GM12872 (cell line): Measurements from ENCODE around the gene UBE2D1.

Experiments used
- TF ChIP-seq, protein P1 (sequence below): IDR thresholded peaks from 3 replicates; pipeline ENCODE4 v1.5.1; 2011; ENCODE audit warnings: low read depth, mild to moderate bottlenecking, low read length, moderate library complexity; ENCODE audit not compliant: insufficient read depth

The UBE2D1 gene

DNA sequence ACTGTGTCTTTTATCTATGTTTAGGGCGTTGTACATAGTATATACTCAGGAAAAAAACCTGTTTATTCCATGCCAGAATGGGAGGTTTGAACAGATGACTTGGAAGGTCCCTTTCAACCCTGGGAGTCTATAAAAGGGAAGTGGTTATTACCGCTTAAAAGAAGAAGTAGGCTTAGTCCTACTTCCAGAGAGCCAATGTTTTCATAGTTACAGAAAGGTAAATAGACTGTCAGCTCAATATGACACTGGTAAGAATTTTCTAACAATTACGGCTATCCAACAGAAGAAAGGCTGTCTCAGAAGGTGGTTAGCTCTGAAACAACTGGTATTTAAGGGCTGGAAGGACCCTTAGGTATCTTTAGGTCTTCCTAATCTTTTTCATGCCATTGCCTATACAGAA is 49.3 kb downstream of the UBE2D1 start:
- TF ChIP-seq, protein P1, sequence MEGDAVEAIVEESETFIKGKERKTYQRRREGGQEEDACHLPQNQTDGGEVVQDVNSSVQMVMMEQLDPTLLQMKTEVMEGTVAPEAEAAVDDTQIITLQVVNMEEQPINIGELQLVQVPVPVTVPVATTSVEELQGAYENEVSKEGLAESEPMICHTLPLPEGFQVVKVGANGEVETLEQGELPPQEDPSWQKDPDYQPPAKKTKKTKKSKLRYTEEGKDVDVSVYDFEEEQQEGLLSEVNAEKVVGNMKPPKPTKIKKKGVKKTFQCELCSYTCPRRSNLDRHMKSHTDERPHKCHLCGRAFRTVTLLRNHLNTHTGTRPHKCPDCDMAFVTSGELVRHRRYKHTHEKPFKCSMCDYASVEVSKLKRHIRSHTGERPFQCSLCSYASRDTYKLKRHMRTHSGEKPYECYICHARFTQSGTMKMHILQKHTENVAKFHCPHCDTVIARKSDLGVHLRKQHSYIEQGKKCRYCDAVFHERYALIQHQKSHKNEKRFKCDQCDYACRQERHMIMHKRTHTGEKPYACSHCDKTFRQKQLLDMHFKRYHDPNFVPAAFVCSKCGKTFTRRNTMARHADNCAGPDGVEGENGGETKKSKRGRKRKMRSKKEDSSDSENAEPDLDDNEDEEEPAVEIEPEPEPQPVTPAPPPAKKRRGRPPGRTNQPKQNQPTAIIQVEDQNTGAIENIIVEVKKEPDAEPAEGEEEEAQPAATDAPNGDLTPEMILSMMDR = no peak

- TF ChIP-seq, protein P1 = no peak
Measured at GRCh38 chr10:58384544-58384998, 49.8 kb downstream of the UBE2D1 start.

DNA sequence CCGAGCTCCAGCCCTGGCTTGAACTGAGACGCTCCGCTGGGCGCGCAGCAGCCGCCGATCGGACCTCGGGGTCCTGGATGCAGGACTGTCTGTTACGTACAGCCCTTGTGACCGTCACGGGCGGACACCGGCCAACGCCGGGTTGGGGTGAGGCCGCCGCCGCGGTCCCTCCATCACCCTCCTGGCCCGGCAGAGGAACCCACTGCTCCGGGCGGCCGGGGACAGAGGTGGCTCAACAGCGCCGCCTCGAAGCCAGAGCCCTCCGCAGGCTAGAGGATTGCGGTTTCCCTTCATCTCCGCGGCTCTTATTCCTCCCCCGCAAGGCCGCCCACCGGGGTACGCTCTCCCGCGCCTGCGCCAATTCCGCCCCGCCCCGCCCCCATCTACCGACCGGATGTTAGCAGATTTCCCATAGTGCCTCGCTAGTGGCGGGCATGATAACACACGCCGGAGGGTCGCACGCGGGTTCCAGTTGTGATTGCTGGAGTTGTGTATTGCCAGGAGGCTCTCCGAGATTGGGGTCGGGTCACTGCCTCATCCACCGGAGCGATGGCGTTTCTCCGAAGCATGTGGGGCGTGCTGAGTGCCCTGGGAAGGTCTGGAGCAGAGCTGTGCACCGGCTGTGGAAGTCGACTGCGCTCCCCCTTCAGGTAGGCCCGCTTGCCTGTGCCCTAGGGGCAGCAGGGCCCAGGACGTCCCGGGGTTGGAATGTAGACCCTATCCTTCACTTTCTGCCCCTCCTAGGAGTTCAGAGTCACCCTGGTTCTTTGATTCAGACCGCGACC is 50.4 kb downstream of the UBE2D1 start, which contains the start of gene TFAM:
TFAM (plus strand) TSS at position 412 of the 785 bp plus-strand sequence; CDS start at position 550, 138 bp downstream.
- TF ChIP-seq, protein P1 = peak; percentile 62

DNA sequence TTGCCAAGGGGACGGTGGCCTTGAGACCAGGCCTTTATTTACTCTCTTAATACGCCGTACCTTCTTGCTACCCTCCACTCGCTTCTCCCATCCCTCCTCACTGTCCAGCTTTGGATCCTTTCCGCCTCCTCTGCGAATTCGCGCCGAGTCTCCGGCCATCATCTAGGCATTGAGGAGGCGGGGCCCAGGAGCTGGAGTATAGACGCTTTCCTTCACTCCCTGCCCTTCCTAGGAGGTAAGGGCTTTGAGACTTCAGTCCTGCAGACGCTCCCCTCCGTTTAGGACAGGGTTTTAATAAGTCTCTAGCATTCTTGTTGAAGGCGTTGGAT is 50.9 kb downstream of the UBE2D1 start:
- TF ChIP-seq, protein P1 = no peak

GRCh38 chr10:58389024-58389423 is 54.2 kb downstream of the UBE2D1 start:
- TF ChIP-seq, protein P1 = no peak

GRCh38 chr10:58393317-58393716 is 58.5 kb downstream of the UBE2D1 start:
- TF ChIP-seq, protein P1 = no peak

GRCh38 chr10:58394471-58394870 is 59.7 kb downstream of the UBE2D1 start:
- TF ChIP-seq, protein P1 = no peak
